ENCODE results near the gene GORASP1. TPM values are rescaled to one million over a fixed set of nuclear protein-coding genes. Genes with fewer than 3 reads are reported as not detected.

The GORASP1 gene
- total and polyA plus RNA-seq, 2 of the 8 experiments (the other 6 are each of a cell fraction or from before 2014, with no cell fraction given), result 33.4 to 33.5 TPM

DNA sequence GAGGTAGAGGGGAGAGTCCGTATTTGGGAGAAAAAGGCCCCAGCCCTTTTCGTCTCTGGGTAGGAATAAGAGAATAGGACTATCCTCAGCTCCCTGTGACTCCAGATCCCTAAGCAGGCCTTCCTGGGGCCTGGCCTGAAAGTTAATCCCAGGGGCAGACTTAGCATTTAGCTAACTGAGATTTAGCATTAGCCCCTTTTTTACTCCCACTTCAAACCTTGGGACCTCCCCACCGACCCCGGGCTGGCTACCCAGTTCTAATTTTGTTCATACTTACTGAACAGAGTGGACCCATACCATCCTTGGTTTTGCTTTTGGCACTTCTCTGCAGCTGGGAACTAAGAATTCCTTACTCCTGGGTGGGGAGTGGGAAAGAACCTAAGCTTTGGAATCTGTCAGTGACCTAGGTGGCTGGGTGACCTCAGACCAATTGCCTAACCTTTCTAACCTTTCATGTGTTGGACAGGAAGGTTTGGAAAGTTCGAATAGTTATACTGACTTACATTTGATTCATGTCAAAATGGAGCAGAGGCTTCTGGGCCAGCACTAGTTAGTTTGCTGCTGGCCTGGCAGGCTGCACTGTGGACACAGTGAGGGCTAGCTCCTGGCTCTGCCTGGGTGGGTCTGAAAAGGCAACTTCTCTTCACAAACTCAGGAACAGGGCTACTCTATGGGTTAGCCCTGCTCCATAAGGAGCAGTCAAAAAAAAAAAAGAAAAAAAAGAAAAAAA lies 11.7 kb upstream of the GORASP1 start:
- CTCF ChIA-PET (ENCODE audit: partially characterized antibody), result interaction anchor here (0.7 to 20.0 kb wide), 9 partner anchors 9 to 172 kb away, joined by 3 to 496 read pairs (median 3); no protein-coding TSS in a partner anchor
- Histone ChIP-seq H2BK120ac (replicated peaks; ENCODE audit: low read depth, low read length) (no peak overlapping the region), H3K36me3 (ENCODE audit: control insufficient read depth in 2 of 4, insufficient read depth in 4 of 4, low read length in 3 of 4) (no peaks in the 10 kb centered on the region), H3K23me2 (ENCODE audit: low read depth, low read length) (no peaks in the 10 kb centered on the region; the same call in 1 of the 2 replicates), H4K5ac (ENCODE audit: insufficient read length, low read depth, low read length) (no peak overlapping the region), H3K18ac (ENCODE audit: extremely low read depth, low read length) (no peak overlapping the region), H3K56ac (replicated peaks; ENCODE audit: insufficient read length, low read depth, low read length) (no peak overlapping the region), H2AFZ (ENCODE audit: low read length) (no peak overlapping the region), H2BK5ac (ENCODE audit: low read depth, low read length) (no peak overlapping the region), H3K79me2 (ENCODE audit: control insufficient read depth in 1 of 2, insufficient read depth in 2 of 2, low read length in 2 of 2) (no peaks in the 10 kb centered on the region), H3K14ac (ENCODE audit: insufficient read length) (no peak overlapping the region), H2BK15ac (ENCODE audit: low read length) (no peak overlapping the region), H2BK12ac (ENCODE audit: low read depth, low read length) (no peak overlapping the region), H3K4me2 (ENCODE audit: insufficient read depth in 1 of 2, low read depth in 2 of 2, low read length in 2 of 2) (no peak overlapping the region), H3K4me1 (replicated peaks in 1 of 4; ENCODE audit: control insufficient read depth in 3 of 4, insufficient read depth in 4 of 4, low read length in 3 of 4) (no peaks in the 10 kb centered on the region), H4K8ac (ENCODE audit: extremely low read depth, insufficient read depth, low read length) (no peak overlapping the region), H3K9me3 (ENCODE audit: insufficient read depth in 2 of 2, low read depth in 1 of 2, low read length in 1 of 2) (no peaks in the 10 kb centered on the region), H3K79me1 (ENCODE audit: low read depth, low read length) (no peaks in the 10 kb centered on the region), H3K9ac (replicated peaks in 1 of 4; ENCODE audit: extremely low read depth in 1 of 4, low read depth in 3 of 4, low read length in 3 of 4) (no peak overlapping the region), H3K23ac (ENCODE audit: insufficient read length) (no peak overlapping the region), H4K91ac (replicated peaks; ENCODE audit: insufficient read length, low read length) (no peak overlapping the region), H2BK20ac (ENCODE audit: low read length) (no peak overlapping the region), H3K27ac (ENCODE audit: low read depth, low read length) (no peak overlapping the region), H4K20me1 (replicated peaks in 1 of 2; ENCODE audit: control insufficient read depth in 1 of 2, insufficient read depth in 2 of 2, low read length in 2 of 2) (no peaks in the 10 kb centered on the region), H3K4me3 (ENCODE audit: extremely low read depth in 1 of 4, insufficient read depth in 2 of 4, low read depth in 3 of 4, low read length in 4 of 4) (no peak overlapping the region), H3K27me3 (replicated peaks in 1 of 4; ENCODE audit: control insufficient read depth in 3 of 4, extremely low read depth in 1 of 4, insufficient read depth in 3 of 4, low read length in 3 of 4) (no peaks in the 10 kb centered on the region; a peak in 1 of 7 replicates), H3K4ac (replicated peaks; ENCODE audit: insufficient read length, low read depth, low read length) (no peak overlapping the region), H2AK5ac (ENCODE audit: low read depth, low read length) (no peak overlapping the region)
- DNase-seq (ENCODE audit: low read depth in 1 of 2, low spot score in 2 of 2), result no peak
- WGBS, 2 experiments (ENCODE audit: extremely low coverage in 1 of 2, insufficient coverage in 1 of 2, insufficient read length in 1 of 2, insufficient replicate concordance in 2 of 2, low coverage in 1 of 2, low lambda C conversion rate in 2 of 2, missing lambda C conversion rate in 1 of 2), result 87% methylated on average over 5 of the region's 5 CpGs; no CpG with 5 or more reads in 1 of the 2 experiments
- POLR2A ChIA-PET (ENCODE audit: partially characterized antibody), result interaction anchor here (1.1 to 1.8 kb wide), 2 partner anchors 11 to 24 kb away, joined by 3 to 6 read pairs; partner anchors contain the start of genes GORASP1 and TTC21A
- FAIRE-seq, result no peak
- TF ChIP-seq SP2 (IDR thresholded peaks at IDR 0.05; ENCODE audit: low read length) (no peak), EP300 (IDR thresholded peaks at IDR 0.05; ENCODE audit: borderline replicate concordance in 1 of 2, low read depth in 2 of 2, low read length in 2 of 2) (no peak), YY1 (IDR thresholded peaks at IDR 0.05; ENCODE audit: low read depth, low read length) (no peak), RAD21 (IDR thresholded peaks at IDR 0.05 in 1 of 2, conservative IDR thresholded peaks at IDR 0.05 in 1 of 2; ENCODE audit: low read depth in 2 of 2, low read length in 2 of 2) (no peak), RXRA (IDR thresholded peaks at IDR 0.05; ENCODE audit: insufficient read depth, low read depth, low read length) (no peak), HDAC6 (IDR thresholded peaks at IDR 0.05; ENCODE audit: low read depth, low read length) (no peak), TEAD4 (IDR thresholded peaks at IDR 0.05; ENCODE audit: low read depth, low read length) (no peak), CHD2 (IDR thresholded peaks at IDR 0.05; ENCODE audit: low read length) (no peak), CBX5 (IDR thresholded peaks at IDR 0.05; ENCODE audit: low read depth, low read length) (no peak), KDM4A (IDR thresholded peaks at IDR 0.05; ENCODE audit: low read depth, low read length, severe bottlenecking) (no peak), CEBPB (IDR thresholded peaks at IDR 0.05; ENCODE audit: low read depth, low read length) (no peak)
- TF ChIP-seq, protein P1, sequence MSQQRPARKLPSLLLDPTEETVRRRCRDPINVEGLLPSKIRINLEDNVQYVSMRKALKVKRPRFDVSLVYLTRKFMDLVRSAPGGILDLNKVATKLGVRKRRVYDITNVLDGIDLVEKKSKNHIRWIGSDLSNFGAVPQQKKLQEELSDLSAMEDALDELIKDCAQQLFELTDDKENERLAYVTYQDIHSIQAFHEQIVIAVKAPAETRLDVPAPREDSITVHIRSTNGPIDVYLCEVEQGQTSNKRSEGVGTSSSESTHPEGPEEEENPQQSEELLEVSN (IDR thresholded peaks at IDR 0.05), result no peak

Data from H1 (cell line).